Measurements from ENCODE around the gene HTR3C.

GRCh38 chr3:184062637-184063036, 9.8 kb downstream of the HTR3C start:
- no peak for TF ChIP-seq EZH2 (optimal IDR thresholded peaks at IDR 0.05; ENCODE audit: low read depth, low read length)
- TF ChIP-seq, protein P1, sequence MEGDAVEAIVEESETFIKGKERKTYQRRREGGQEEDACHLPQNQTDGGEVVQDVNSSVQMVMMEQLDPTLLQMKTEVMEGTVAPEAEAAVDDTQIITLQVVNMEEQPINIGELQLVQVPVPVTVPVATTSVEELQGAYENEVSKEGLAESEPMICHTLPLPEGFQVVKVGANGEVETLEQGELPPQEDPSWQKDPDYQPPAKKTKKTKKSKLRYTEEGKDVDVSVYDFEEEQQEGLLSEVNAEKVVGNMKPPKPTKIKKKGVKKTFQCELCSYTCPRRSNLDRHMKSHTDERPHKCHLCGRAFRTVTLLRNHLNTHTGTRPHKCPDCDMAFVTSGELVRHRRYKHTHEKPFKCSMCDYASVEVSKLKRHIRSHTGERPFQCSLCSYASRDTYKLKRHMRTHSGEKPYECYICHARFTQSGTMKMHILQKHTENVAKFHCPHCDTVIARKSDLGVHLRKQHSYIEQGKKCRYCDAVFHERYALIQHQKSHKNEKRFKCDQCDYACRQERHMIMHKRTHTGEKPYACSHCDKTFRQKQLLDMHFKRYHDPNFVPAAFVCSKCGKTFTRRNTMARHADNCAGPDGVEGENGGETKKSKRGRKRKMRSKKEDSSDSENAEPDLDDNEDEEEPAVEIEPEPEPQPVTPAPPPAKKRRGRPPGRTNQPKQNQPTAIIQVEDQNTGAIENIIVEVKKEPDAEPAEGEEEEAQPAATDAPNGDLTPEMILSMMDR (IDR thresholded peaks at IDR 0.05; ENCODE audit: low read length): no peak
